ENCODE measurements around the gene NFIB. TPM values are rescaled to one million over a fixed set of nuclear protein-coding genes. Genes with fewer than 3 reads are reported as not detected.

Gene NFIB
- total RNA-seq, 1 donor: 12.1 TPM

DNA sequence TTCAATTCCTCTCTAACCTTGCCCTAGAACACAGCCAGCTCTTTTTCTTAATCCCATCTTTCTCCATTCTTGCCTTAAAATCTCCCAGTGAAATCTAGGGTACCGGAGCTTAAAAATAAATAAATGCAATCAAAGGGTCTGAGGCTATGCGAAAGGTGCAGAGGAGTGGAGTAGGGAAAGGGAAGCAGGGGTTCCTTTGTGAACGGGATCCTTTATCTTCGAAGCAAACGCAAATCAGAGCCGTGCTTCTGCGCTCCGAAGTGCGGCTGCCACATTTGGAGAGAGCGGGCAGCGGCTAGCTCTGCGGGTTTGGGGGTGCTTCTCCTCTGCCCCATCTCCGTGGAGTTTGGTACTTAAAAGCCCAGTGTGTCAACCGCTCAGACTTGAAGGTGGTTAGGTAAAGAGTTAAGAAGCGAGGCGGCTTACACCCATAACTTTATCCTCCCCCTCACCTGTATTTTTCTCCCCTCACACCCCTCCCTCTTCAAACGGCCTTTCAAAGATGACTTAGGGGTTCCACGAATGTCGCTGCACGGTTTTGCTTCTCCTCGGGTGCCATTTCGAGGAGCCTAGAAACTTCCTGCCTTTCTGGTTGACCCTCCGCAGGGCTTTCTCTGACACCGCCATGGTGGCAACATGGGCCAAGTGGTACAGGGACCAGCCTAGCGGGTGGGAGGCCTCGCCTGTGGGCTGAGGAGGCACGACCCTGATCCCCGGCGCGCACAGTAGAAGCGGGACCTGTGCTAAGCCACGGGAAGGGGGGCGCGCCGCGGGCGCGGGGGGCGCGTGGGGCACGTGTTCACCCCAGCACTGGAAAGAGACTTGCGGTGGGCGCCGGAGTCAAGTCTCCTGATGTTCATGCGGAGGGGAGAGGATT lies 31.7 kb upstream of the NFIB start:
- no peak for TF ChIP-seq CTCF (IDR thresholded peaks at IDR 0.05; ENCODE audit: insufficient read depth, low read depth, low read length)
- H3K4me3 ChIP-seq (ENCODE audit: low read depth, low read length): no peak overlapping the region
- DNase-seq (ENCODE audit: low read depth): no peak

DNA sequence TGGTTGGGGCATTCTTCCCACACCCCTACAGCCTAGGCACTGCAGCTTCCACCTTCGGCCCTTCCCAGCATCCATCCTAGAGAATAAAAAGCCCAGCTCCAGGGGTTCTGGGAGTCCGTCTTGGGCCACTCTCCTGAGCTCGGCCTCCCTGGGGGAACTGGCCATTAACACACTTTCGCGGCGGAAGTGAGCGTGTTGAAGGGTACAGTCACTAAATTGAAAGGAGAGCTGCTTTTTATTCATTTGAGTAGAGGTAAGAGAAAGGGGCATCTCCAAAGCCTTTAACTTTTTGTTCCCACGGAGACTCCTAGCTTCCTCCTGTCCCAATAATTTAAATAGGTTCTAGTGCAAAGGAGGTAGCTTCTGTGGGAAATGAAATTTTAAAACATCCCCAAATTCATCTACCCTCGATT lies 31.0 kb upstream of the NFIB start:
- no peak for TF ChIP-seq CTCF (IDR thresholded peaks at IDR 0.05; ENCODE audit: insufficient read depth, low read depth, low read length)
- no peak for DNase-seq (ENCODE audit: low read depth)
- H3K4me3 ChIP-seq (ENCODE audit: low read depth, low read length): no peak overlapping the region

GRCh38 chr9:14344053-14344524 lies 30.1 kb upstream of the NFIB start:
- TF ChIP-seq CTCF (IDR thresholded peaks at IDR 0.05; ENCODE audit: insufficient read depth, low read depth, low read length): no peak
- no peak overlapping the region for H3K4me3 ChIP-seq (ENCODE audit: low read depth, low read length)

GRCh38 chr9:14343261-14344031 lies 29.5 kb upstream of the NFIB start:
- TF ChIP-seq CTCF (IDR thresholded peaks at IDR 0.05; ENCODE audit: insufficient read depth, low read depth, low read length): no peak
- no peak for DNase-seq (ENCODE audit: low read depth)
- H3K4me3 ChIP-seq (ENCODE audit: low read depth, low read length): no peak overlapping the region

More at GRCh38 chr9:14344053-14344524, 30.1 kb upstream of the NFIB start:
- DNase-seq (ENCODE audit: low read depth): no peak

GRCh38 chr9:14342736-14343135 lies 28.8 kb upstream of the NFIB start:
- no peak for TF ChIP-seq CTCF (IDR thresholded peaks at IDR 0.05; ENCODE audit: insufficient read depth, low read depth, low read length)
- DNase-seq (ENCODE audit: low read depth): no peak
- H3K4me3 ChIP-seq (ENCODE audit: low read depth, low read length): no peak overlapping the region

- DNase-seq (ENCODE audit: low read depth): no peak
- H3K4me3 ChIP-seq (ENCODE audit: low read depth, low read length): no peak overlapping the region
- no peak for TF ChIP-seq CTCF (IDR thresholded peaks at IDR 0.05; ENCODE audit: insufficient read depth, low read depth, low read length)
Observed at GRCh38 chr9:14341437-14342122, 27.6 kb upstream of the NFIB start.
